Neural progenitor cell (in vitro differentiated cells): ENCODE data around the gene POU6F2.

Source experiments
- CTCF ChIP-seq: fragments of 200-600 bp; sonication (generic); IDR thresholded peaks from 2 replicates; pipeline ENCODE4 v1.5.1; 2017; ENCODE audit warnings: antibody characterized with exemption, mild to moderate bottlenecking
- EZH2 ChIP-seq: fragments of 200-600 bp; sonication (generic); IDR thresholded peaks from 2 replicates; pipeline ENCODE4 v1.6.1; 2017; ENCODE audit warnings: antibody characterized with exemption, mild to moderate bottlenecking, moderate library complexity
- EZH2phosphoT487 ChIP-seq: fragments of 200-600 bp; sonication (generic); IDR thresholded peaks from 2 replicates; pipeline ENCODE4 v1.6.1; 2017; ENCODE audit warnings: antibody characterized with exemption

GRCh38 chr7:39017369-39017915 is 39.7 kb downstream of the POU6F2 start:
- TF ChIP-seq EZH2 (no peak), CTCF (no peak), EZH2phosphoT487 (no peak)
